SJSA1 (cell line): ENCODE data around the gene GPR63. TPM values are rescaled to one million over a fixed set of nuclear protein-coding genes. Genes with fewer than 3 reads are reported as not detected.

Source experiments
- DNase-seq, 2 experiments: peaks; one replicate each; pipeline ENCODE4 v3.0.0-alpha.2; 2015 to 2020; ENCODE audit warnings: low spot score in 2 of 2, low read depth in 1 of 2
- H3K27ac ChIP-seq: fragments of 250-450 bp; sonication (Bioruptor Pico); 2 replicates; pipeline ENCODE4 v1.5.1; 2020; ENCODE audit warnings: mild to moderate bottlenecking, moderate library complexity
- H3K27me3 ChIP-seq: fragments of 250-450 bp; sonication (Bioruptor Pico); replicated peaks from 2 replicates; pipeline ENCODE4 v1.5.1; 2020; ENCODE audit warnings: mild to moderate bottlenecking, moderate library complexity
- H3K36me3 ChIP-seq: fragments of 250-450 bp; sonication (Bioruptor Pico); 2 replicates; pipeline ENCODE4 v1.5.1; 2020; ENCODE audit warnings: mild to moderate bottlenecking
- H3K4me1 ChIP-seq: fragments of 250-450 bp; sonication (Bioruptor Pico); replicated peaks from 2 replicates; pipeline ENCODE4 v1.6.1; 2021; ENCODE audit warnings: mild to moderate bottlenecking
- H3K4me3 ChIP-seq: fragments of 250-450 bp; sonication (Bioruptor Pico); 2 replicates; pipeline ENCODE4 v1.5.1; 2020; ENCODE audit warnings: mild to moderate bottlenecking
- H3K9me3 ChIP-seq: fragments of 250-450 bp; sonication (Bioruptor Pico); replicated peaks from 2 replicates; pipeline ENCODE4 v1.5.1; 2020; ENCODE audit warnings: mild to moderate bottlenecking
- total RNA-seq: library from RNA; depleted of rRNA; stranded (reverse); fragments of >200 nt; shearing (Covaris generic); gene quantifications from 2 replicates; pipeline ENCODE4 v1.2.3, GENCODE V29; 2014

The GPR63 gene
- total RNA-seq, 1 experiment from 2014 or later, result 1.4 TPM

DNA sequence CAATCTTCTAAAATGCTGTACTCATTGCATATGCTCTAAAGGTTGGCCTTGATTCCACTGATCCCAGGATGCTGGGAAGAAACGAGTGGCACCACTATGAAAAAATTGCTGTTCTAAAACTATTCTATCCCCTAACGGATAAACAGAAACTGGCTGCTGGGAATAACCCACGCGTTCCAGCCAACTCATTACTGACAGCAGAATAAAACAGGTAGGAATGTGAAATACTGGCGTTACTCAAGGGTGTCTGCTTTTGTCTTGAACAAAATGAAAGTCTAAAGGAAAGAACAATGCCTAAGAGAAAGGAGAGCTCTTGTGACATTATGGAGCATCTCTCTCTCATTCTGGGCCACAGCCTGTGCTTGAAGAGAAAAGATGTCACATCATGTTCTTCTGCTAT lies 26.1 kb downstream of the GPR63 start:
- no peak for DNase-seq
- no peaks in the 10 kb centered on the region for H3K36me3 ChIP-seq
- H3K9me3 ChIP-seq, result no peaks in the 10 kb centered on the region
- no peaks in the 10 kb centered on the region for H3K27me3 ChIP-seq
- no peaks in the 10 kb centered on the region; the same call in 1 of the 2 replicates for H3K4me1 ChIP-seq
- no peak overlapping the region for H3K4me3 ChIP-seq
- H3K27ac ChIP-seq, result no peak overlapping the region

DNA sequence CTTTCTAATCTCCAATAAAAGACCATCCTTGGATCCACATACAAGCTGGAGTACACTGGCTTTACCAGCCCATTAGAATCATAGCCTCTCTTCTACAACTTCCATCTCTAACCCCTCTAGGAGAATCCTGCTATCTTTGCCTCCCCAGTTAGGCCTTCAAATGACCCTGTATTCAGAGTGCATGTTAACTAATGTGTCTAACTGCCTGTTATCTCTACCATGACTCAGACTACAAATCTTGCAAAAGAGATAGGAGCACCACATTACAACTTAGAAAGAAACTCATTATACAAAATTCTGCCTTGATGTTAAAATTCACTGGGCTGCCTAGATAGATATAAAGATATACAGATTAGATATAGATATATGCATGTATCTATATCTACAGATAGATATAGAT lies 28.2 kb downstream of the GPR63 start:
- no peaks in the 10 kb centered on the region for H3K36me3 ChIP-seq
- no peaks in the 10 kb centered on the region for H3K27me3 ChIP-seq
- H3K9me3 ChIP-seq, result no peaks in the 10 kb centered on the region
- DNase-seq, result no peak
- no peak overlapping the region for H3K27ac ChIP-seq
- H3K4me1 ChIP-seq, result no peaks in the 10 kb centered on the region; the same call in 1 of the 2 replicates
- H3K4me3 ChIP-seq, result no peak overlapping the region

DNA sequence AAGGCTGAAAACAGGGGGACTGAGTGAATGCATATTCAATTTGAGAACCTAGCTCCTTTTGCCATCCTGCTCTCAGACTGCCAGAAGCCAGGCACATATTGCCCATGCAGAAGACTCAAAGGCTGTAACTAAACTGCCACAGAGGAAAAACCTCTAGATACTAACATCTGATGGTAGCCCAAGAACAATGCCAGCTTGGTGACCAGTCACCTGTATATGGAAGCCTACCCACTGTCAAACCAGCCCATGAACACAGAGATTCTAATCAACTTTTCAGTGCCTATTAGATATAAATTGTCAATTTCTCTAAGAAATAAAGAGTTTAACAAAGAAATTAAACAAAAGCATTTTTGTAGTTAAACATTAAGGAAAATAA lies 34.2 kb downstream of the GPR63 start:
- Histone ChIP-seq H3K27me3 (no peaks in the 10 kb centered on the region), H3K27ac (no peak overlapping the region), H3K36me3 (no peaks in the 10 kb centered on the region), H3K4me3 (no peak overlapping the region), H3K4me1 (no peaks in the 10 kb centered on the region), H3K9me3 (no peaks in the 10 kb centered on the region)
- no peak for DNase-seq

DNA sequence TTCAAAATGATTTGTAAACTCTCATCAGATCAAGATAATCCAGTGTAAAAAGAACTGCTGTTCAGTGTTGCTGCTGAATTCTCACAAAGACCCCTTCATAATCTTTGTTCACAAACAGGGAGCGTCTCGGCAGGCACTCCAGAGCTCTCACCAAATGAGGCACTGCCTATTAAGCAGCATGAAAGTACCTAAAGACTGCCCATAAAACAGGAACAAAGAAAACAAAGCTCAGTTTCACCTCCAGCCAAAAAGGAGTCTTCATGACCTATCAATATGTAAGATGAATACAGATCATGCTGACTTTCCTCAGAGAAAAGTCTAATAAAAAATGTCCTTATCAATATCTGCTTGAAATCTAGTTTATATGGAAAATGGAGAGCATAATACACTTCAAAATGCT lies 41.8 kb downstream of the GPR63 start:
- Histone ChIP-seq H3K4me1 (no peaks in the 10 kb centered on the region), H3K4me3 (no peak overlapping the region), H3K27ac (no peak overlapping the region), H3K36me3 (no peaks in the 10 kb centered on the region), H3K27me3 (no peaks in the 10 kb centered on the region), H3K9me3 (no peaks in the 10 kb centered on the region)
- no peak for DNase-seq

- H3K4me3 ChIP-seq, result no peak overlapping the region
- H3K27me3 ChIP-seq, result no peaks in the 10 kb centered on the region
- no peak overlapping the region for H3K27ac ChIP-seq
- no peaks in the 10 kb centered on the region for H3K9me3 ChIP-seq
- DNase-seq, result peak in 1 of 2 experiments; percentile 6
- H3K4me1 ChIP-seq, result no peaks in the 10 kb centered on the region
- no peaks in the 10 kb centered on the region for H3K36me3 ChIP-seq
Measured at GRCh38 chr6:96794980-96795379, 42.3 kb downstream of the GPR63 start.

DNA sequence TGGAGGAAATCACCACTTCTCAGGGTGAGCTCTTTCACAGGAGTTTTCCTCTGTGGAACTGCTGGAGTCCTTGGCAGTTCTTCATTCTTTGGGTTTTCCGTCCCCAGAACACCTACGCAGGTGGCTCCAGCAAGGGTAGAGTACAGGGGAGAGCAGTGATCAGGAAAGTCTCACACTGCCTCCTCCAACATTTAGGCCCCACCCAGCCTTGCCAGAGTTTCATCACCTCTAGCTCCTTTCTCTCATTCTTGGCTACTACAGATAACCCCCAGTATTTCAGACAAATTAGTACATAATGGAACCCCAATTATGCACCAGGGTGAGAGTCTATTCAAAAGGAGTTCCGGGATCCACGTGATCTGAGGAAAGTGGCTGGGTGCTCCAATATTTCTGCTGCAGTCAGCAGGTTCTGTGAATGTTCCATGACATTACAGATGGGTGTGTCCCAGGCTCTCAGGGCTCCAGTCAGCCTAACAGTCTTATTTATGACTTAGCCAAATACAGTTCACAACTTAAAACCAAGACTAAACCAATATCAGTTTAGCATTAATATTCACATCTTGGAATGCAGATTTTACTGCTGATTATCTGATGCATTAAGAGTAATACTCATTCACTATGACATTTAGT lies 44.6 kb downstream of the GPR63 start:
- no peaks in the 10 kb centered on the region for H3K4me1 ChIP-seq
- H3K27ac ChIP-seq, result no peak overlapping the region
- no peak for DNase-seq
- H3K4me3 ChIP-seq, result no peak overlapping the region
- no peaks in the 10 kb centered on the region for H3K36me3 ChIP-seq
- H3K9me3 ChIP-seq, result no peaks in the 10 kb centered on the region
- no peaks in the 10 kb centered on the region for H3K27me3 ChIP-seq

- no peak overlapping the region for H3K4me3 ChIP-seq
- H3K27me3 ChIP-seq, result no peaks in the 10 kb centered on the region
- H3K27ac ChIP-seq, result no peak overlapping the region
- H3K36me3 ChIP-seq, result no peaks in the 10 kb centered on the region
- H3K4me1 ChIP-seq, result no peaks in the 10 kb centered on the region
- H3K9me3 ChIP-seq, result no peaks in the 10 kb centered on the region
- DNase-seq, result no peak
Measured at GRCh38 chr6:96789871-96790270, 47.4 kb downstream of the GPR63 start.

- no peaks in the 10 kb centered on the region for H3K36me3 ChIP-seq
- H3K27ac ChIP-seq, result no peak overlapping the region
- H3K4me1 ChIP-seq, result no peaks in the 10 kb centered on the region
- H3K9me3 ChIP-seq, result no peaks in the 10 kb centered on the region
- no peak for DNase-seq
- no peaks in the 10 kb centered on the region for H3K27me3 ChIP-seq
- H3K4me3 ChIP-seq, result no peak overlapping the region
Measured at GRCh38 chr6:96787846-96788580, 49.3 kb downstream of the GPR63 start.

DNA sequence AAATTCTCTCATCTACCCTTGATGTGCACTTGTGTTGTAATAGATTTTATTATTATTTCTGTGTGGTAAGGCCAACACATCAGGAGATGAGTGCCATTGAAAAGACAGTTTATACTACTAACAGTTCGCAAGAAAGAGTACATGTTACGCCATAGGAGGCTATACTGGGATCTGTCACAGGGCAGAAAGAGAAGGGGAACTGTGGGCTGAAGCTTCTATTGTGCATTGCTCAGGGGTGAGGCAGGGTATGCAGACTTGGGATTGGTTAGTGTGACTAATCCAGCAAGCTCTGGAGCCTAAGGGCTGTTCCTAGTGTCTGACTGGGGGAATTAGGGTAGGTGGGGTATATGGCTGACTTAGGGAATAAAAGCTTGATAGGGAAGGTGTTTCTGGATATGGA lies 50.9 kb downstream of the GPR63 start:
- Histone ChIP-seq H3K9me3 (no peaks in the 10 kb centered on the region), H3K36me3 (no peaks in the 10 kb centered on the region), H3K4me1 (no peaks in the 10 kb centered on the region), H3K27me3 (no peaks in the 10 kb centered on the region), H3K27ac (no peak overlapping the region), H3K4me3 (no peak overlapping the region)
- no peak for DNase-seq

- Histone ChIP-seq H3K4me3 (no peak overlapping the region), H3K9me3 (no peaks in the 10 kb centered on the region), H3K27me3 (no peaks in the 10 kb centered on the region), H3K36me3 (no peaks in the 10 kb centered on the region), H3K4me1 (no peaks in the 10 kb centered on the region), H3K27ac (no peak overlapping the region)
- DNase-seq, result no peak
Measured at GRCh38 chr6:96784650-96785049, 52.6 kb downstream of the GPR63 start.

DNA sequence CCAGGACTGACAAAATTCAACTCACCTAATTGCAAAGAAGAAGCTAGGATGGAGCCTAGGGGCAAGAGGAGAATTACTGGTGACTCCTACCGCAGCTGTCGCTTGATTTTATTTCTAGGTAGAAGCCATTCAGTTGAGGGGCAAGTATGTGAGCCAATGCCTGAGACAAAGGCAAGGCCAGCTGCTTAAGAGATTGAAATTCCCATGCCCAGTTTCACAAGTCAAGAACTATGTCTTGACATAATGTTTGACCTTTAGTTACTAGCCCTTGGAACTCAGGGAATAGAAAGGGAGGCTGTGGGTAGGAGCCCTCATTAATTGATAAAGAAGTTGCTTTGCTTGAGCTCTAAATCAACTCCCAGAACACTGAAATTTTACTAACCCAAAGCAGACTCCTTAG lies 54.0 kb downstream of the GPR63 start:
- H3K27me3 ChIP-seq, result no peaks in the 10 kb centered on the region
- H3K4me1 ChIP-seq, result no peaks in the 10 kb centered on the region
- H3K36me3 ChIP-seq, result no peaks in the 10 kb centered on the region
- H3K27ac ChIP-seq, result no peak overlapping the region
- DNase-seq, result no peak
- H3K4me3 ChIP-seq, result no peak overlapping the region
- H3K9me3 ChIP-seq, result no peaks in the 10 kb centered on the region

DNA sequence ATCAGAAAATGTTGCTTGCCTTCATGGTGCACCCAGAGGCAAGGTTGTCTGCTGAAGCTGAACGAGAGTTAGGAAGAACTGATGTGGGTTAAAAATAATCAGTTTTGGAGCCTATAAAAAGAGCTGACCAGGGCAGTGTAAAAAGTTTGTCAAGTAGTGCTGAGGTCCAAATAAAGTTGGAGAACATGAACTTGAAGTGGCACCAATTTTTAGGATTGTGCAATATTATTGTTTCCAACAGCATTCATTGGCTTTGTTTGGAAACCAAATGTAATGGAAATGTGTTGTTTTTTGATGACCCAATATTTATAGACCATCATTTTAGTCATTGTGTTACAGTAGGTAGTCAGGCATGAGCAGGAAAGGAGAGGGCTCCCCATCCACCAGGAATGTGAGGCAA lies 55.7 kb downstream of the GPR63 start:
- no peak for DNase-seq
- no peak overlapping the region for H3K27ac ChIP-seq
- H3K4me3 ChIP-seq, result no peak overlapping the region

GRCh38 chr6:96777113-96777512 lies 60.2 kb downstream of the GPR63 start:
- Histone ChIP-seq H3K27me3 (0 out of 2 replicates have a peak, but pooled peaks cover 3% of the 10 kb centered on the region), H3K4me1 (no peaks in the 10 kb centered on the region), H3K4me3 (no peak overlapping the region), H3K27ac (no peak overlapping the region), H3K9me3 (no peaks in the 10 kb centered on the region), H3K36me3 (no peaks in the 10 kb centered on the region)
- DNase-seq, result no peak

More for the DNA sequence above, 55.7 kb downstream of the GPR63 start:
- Histone ChIP-seq H3K4me1 (no peaks in the 10 kb centered on the region), H3K9me3 (no peaks in the 10 kb centered on the region), H3K36me3 (no peaks in the 10 kb centered on the region), H3K27me3 (no peaks in the 10 kb centered on the region)

GRCh38 chr6:96775727-96776400 lies 61.4 kb downstream of the GPR63 start:
- no peak overlapping the region for H3K27ac ChIP-seq
- 0 out of 2 replicates have a peak, but pooled peaks cover 3% of the 10 kb centered on the region for H3K27me3 ChIP-seq
- no peak overlapping the region for H3K4me3 ChIP-seq
- DNase-seq, result no peak
- H3K4me1 ChIP-seq, result no peaks in the 10 kb centered on the region
- no peaks in the 10 kb centered on the region for H3K9me3 ChIP-seq
- no peaks in the 10 kb centered on the region for H3K36me3 ChIP-seq
